ENCODE measurements around the gene BAIAP3.

DNA sequence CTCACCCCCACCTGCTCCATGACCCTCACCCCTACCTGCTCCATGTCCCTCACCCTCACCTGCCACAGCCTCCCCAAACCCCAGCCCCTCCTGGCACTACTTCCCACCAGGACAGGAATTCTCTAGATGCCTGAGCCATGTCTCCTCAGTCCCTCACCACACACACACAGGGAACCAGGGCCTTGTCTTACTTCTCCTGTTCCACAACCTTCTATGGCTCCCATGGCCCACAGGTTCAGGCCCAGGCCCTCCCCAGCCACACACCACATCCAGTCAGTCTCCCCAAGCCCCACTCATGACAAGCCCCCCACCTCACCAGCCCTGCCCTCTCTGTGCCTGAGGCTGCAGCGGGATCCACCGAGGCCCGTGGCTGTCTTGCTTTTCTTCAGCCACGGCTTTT, 27.1 kb upstream of the BAIAP3 start:
- TF ChIP-seq, protein P1, sequence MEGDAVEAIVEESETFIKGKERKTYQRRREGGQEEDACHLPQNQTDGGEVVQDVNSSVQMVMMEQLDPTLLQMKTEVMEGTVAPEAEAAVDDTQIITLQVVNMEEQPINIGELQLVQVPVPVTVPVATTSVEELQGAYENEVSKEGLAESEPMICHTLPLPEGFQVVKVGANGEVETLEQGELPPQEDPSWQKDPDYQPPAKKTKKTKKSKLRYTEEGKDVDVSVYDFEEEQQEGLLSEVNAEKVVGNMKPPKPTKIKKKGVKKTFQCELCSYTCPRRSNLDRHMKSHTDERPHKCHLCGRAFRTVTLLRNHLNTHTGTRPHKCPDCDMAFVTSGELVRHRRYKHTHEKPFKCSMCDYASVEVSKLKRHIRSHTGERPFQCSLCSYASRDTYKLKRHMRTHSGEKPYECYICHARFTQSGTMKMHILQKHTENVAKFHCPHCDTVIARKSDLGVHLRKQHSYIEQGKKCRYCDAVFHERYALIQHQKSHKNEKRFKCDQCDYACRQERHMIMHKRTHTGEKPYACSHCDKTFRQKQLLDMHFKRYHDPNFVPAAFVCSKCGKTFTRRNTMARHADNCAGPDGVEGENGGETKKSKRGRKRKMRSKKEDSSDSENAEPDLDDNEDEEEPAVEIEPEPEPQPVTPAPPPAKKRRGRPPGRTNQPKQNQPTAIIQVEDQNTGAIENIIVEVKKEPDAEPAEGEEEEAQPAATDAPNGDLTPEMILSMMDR (IDR thresholded peaks at IDR 0.05), result no peak
- TF ChIP-seq POLR2AphosphoS5 (IDR thresholded peaks at IDR 0.05) (no peak), POLR2A (IDR thresholded peaks at IDR 0.05) (no peak)
